Left cardiac atrium (tissue), 4 donors: ENCODE measurements around the gene MBTPS1. TPM values are rescaled to one million over a fixed set of nuclear protein-coding genes. Genes with fewer than 3 reads are reported as not detected.

ENCODE experiments used
- ATAC-seq, 2 donors: fragments of 200-7000 bp; cut with Tn5 transposase; one replicate each; pipeline ENCODE4 v1.9.1; 2020; ENCODE audit warnings: mild to moderate bottlenecking in 2 of 2, moderate library complexity in 2 of 2
- DNase-seq: peaks from one replicate; pipeline ENCODE4 v3.0.0-alpha.2; 2020
- intact Hi-C, 2 donors: fragments of 100-400 bp; cut with DNase I; formaldehyde crosslinking; loops; one replicate each; pipeline versions ENCODE4 v1.14.1 to v1.15.1; 2022 to 2023
- total RNA-seq, 2 donors: library from RNA; stranded (reverse); fragmentation: NEBNext Ultra II Directional; extraction: Animal tissue kit (Norgen Biotek cat#: 25700); gene quantifications; one replicate each; pipeline ENCODE4 v1.2.1, GENCODE V29; 2021
- donor health status: DM: no; HTN: yes; CAD: no.
- donor health status: DM: no; HTN: yes; CAD: no; lungs with severe emphysema.
- donor health status: DM: yes; HTN: yes; CAD: no.
- donor health status: Dilated cardiomyopathy.

Gene MBTPS1
- total RNA-seq, 2 donors from 2014 or later: 71.5 to 93.6 TPM

DNA sequence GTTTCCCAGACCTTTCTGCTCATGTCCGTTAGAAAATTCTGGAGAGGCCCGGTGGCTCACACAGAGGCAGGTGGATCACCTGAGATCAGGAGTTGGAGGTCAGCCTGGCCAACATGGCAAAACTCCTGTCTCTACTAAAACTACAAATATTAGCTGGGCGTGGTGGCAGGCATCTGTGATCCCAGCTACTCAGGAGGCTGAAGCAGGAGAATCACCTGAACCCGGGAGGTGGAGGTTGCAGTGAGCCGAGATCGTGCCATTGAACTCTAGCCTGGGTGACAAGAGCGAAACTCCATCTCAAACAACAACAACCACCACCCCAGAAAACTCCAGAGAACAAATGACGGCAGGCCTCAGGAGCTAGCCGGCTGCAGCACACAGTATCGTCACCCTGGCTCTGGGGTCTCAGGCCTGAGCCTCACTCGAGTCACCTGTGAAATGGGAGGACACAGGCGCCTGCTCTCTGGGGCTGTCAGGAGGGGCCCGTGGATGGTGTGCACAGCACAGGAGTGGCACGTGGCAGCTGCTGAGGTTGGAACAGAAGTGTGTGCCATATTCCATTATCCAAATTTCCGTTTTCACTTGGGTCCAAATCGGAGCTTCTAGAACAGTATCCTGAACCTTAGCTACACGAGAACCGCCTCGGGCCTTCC is 70.8 kb downstream of the MBTPS1 start:
- ATAC-seq (no peak), DNase-seq (no peak)
- intact Hi-C loops: no loop called here

DNA sequence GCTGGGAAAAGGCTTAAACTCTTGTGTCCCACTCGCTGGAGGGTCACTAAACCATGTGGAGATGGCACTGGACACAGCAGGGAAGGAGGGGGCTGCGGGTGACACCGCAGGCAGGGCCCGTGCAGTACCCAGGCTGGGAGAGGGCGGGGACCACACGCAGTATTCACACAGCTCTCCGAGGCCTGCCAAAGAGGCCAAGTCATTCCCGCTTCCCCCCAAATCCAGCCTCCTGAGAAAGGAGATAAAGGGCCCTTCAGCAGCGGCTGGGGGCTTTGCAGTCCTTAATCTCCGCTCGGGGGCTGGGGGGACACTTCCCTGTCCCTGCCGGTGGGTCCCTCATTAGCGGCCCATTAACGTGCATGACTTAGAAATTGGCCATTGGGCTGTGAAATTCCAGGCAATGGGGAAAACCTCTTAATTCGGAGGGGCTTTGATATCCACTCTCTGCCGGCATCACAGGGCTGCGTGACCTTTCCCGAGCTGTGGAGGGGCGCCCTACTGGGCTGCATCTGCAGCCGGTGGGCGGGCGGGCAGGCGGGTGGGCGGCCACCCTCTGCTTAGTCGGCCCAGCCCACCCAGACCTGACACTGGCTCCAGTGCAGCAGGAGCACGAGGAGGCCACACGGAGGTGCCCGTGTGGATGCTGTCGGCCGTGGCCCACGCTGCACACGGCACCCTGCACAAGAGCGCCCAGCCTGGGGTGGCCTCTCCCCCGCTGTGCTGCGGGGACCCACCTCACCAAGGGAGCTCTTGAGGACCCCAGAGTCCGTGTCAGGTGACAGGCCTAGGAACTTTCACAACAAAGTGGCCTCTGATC is 71.5 kb downstream of the MBTPS1 start:
- no peak for ATAC-seq
- intact Hi-C loops: no loop called here
- no peak for DNase-seq

DNA sequence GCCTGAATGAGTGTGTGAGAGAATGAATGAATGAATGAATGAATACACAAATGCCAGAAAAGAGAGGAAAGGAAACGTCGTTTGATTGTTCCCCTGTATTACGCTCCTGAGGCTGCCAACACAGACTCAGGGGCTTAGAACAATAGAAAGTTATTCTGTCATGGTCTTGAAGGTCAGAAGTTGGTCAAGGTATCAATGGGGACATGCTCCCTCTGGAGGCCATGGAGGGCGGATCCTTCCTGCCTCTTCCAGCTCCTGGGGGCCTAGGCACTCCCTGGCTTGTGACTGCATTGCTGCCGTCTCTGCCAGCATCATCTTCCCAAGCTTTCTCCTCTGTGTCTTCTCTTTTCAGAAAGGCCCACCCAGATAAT is 72.6 kb downstream of the MBTPS1 start:
- DNase-seq: no peak
- ATAC-seq: no peak
- intact Hi-C loops: no loop called here

- peak in 1 of 2 donors; percentile 14 for ATAC-seq
- intact Hi-C loops: no loop called here
- no peak for DNase-seq
Observed at GRCh38 chr16:84043486-84044117, 73.1 kb downstream of the MBTPS1 start.

DNA sequence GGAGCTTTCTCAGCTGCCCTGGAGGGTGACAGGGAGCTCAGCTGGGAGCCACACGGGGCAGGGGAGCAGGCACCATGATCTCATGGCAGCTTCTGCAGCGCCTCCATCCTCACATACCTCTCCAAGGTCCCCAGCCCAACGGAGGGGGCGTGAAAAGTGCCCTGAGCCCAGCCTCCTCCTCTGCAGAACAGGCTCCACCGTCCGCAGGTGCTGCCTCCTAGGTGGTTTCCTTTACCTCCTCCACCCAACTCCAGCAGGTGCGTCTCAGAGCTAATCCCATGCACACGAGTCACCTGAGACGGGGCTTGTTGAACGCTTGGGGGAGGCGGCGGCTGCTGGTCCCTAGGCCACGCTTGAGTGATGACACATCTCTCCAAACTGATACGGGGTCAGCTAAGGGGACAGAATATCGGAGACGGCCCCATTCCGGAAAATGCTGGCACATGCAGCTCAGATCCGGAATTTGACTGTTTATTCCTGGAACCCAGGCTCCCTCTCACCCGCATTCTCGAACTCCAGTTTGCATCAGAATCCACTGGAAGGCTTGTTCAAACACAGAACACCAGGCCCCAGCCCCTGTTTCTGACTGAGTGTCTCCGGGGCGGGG is 73.8 kb downstream of the MBTPS1 start:
- DNase-seq: no peak
- ATAC-seq: no peak
- intact Hi-C loops: no loop called here

DNA sequence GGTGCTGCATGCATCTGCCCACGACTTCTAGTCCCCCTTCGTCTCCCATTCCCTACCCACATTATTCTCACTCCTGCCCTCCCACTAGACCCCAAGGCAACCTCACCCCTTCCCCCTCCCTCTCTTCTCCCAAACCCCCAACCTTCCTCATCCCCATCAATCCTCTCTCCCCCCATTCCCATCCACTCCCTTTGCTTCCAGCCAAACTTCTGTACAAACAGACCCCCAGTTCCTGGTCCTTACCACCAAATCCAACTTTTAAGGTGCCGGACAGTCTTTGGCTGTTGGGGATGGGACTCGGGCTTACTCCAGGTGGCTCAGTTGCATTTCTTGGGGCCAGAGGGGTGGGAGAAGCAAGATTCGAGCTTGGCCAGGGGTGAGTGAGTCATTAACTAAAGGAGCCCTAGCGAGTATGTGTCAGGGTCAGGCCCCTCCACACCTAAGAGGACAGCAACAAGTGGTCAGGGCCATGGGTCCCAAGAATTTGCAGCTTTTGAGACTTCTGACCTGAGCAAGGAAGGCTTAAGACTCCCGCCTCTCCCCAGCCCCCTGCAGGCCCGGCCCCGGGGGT is 74.3 kb downstream of the MBTPS1 start, which contains the start of gene SLC38A8:
Gene SLC38A8, minus strand, starts transcription at position 488 of the 571 bp plus-strand sequence. CDS start 638 bp downstream, outside the sequence.
- intact Hi-C loops: no loop called here
- no peak for DNase-seq
- ATAC-seq: no peak

- DNase-seq (no peak), ATAC-seq (no peak)
- intact Hi-C loops: no loop called here
Observed at GRCh38 chr16:84041881-84042280, 74.9 kb downstream of the MBTPS1 start.

DNA sequence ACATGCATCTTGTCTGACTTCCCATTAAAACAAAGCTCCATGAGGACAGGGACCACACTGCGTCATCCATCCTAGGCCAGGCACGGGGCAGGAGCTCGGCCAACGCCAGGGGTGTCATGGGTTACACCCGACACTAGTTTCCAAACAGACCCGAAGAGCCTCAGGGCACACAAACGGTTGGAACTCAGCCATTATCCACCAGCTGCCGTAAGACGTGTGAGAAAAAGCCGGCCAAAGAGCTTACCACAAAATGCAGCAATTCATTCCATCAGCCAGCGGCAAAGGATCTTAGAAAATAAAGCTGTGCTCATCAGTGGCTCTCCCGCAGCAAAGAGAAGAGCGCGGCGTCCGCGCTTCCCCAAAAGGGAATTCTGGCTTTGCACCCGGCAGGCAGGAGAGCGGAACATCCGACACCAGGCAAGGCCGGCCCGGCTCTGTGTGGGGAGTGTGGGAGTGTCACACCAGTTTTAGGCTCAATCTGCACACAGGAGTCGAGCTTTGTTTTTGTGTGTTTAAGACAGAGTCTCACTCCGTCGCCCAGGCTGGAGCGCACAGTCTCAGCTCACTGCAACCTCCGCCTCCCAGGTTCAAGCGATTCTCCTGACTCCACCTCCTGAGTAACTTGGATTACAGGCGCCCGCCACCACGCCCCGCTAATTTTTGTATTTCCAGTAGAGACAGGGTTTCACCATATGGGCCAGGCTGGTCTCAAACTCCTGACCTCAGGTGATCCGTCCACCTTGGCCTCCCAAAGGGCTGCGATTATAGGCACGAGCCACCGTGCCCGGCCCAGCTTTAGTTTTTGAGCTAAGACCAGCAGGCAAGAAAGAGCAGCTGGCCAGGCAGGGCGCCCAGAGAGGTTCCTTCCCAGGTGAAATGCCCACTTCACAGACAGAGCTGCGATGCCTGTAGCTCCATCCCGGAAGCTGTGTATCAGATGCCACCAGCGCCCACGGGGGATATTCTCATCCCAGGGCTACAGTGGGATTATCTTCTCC is 75.6 kb downstream of the MBTPS1 start:
- intact Hi-C loops: no loop called here
- DNase-seq: no peak
- peak in 1 of 2 donors; percentile 46 for ATAC-seq

DNA sequence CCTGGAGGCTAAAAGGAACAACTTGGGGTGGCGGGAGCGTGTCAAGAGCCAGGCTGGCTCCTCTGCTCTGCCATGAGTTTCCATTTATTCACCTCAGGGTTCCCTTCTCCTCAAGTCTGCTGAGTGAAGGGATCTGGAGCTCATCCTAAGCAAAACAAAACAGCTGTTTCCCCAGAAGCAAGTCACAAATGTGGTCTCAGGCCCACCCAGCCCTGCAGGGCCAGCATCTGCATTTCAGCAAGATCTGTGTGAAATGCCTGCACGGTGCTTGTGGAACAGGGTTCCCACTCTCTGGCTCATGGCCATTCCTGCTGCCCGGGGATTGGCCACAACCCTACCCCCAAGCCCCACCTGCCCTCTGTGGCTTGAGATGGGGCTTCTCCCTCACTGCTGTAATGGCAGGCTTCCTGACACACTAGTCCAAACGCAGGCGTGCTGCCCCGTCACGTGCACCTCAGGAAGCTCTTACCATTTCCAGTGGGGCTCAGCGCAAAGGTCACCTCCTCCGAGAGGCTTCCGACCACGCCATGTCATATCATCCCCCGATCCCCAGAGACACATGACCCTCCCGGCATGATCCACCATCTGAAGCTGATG is 76.4 kb downstream of the MBTPS1 start:
- DNase-seq (no peak), ATAC-seq (no peak)
- intact Hi-C loops: no loop called here

DNA sequence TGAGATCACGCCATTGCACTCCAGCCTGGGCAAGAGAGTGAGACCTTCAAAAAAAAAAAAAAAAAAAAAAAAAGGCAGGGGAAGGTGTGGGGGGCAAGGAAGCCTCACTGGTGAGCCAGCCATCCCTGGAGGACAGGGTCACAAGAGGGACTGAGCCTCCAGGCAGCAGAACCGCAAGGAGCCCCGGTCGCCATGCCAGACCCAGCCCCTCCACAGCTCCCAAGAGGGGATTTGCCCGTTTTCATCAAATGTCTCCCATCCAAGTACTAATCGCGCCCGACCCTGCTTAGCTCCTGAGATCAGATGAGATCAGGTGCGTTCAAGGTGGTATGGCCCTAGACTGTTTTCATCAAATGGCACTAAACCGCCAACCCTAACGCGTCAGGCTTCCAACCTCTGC is 77.0 kb downstream of the MBTPS1 start:
- ATAC-seq: no peak
- DNase-seq: no peak
- intact Hi-C loops: no loop called here

DNA sequence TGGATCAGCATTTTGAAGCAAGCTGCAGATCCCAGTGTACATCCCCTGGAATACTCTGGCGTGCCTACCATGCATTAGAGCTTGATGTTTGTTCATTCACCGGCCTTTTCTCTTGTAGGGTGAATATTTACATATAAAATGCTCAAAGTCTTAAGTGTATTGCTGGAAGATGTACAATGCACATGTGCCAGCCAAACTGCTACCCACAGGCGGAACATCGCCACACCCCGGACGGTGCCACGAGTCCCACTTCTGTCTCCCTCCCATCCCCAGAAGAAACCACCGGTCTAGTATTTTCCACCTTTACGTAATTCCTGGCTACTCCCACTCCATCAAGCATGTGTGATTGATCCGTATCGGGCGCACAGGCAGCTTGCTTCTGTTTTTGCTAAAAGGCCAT is 78.3 kb downstream of the MBTPS1 start:
- intact Hi-C loops: no loop called here
- ATAC-seq (no peak), DNase-seq (no peak)

GRCh38 chr16:84036982-84037425 is 79.7 kb downstream of the MBTPS1 start:
- peak; percentile 38 to 49 for ATAC-seq
- intact Hi-C loops: loop anchor here in 1 of 2 donors (2.0 kb wide), 1 partner anchor 28 kb away; no protein-coding TSS in a partner anchor
- DNase-seq: no peak

DNA sequence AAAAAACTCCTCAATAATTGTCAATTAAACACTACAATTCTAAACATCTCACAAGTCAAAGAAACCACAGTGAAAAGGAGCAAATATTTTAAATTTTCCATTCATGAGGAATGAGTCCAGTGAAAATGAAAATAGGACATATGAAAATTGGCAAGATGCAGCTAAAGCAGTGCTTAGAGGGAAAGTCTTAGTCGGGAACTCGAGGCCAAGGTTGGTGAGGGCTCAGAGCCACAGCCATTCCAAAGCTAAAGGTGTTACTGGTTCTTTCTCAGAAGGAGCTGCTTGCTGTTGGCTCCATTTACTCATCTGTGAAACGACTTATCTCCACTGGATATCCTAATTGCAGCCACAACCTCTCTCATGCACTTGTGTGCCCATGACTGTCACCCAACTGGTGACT is 80.6 kb downstream of the MBTPS1 start:
- ATAC-seq: no peak
- intact Hi-C loops: loop anchor here in 1 of 2 donors (2.0 kb wide), 1 partner anchor 27 kb away; no protein-coding TSS in a partner anchor
- DNase-seq: no peak

GRCh38 chr16:84034516-84034915 is 82.2 kb downstream of the MBTPS1 start:
- intact Hi-C loops: no loop called here
- ATAC-seq: no peak
- DNase-seq: no peak

DNA sequence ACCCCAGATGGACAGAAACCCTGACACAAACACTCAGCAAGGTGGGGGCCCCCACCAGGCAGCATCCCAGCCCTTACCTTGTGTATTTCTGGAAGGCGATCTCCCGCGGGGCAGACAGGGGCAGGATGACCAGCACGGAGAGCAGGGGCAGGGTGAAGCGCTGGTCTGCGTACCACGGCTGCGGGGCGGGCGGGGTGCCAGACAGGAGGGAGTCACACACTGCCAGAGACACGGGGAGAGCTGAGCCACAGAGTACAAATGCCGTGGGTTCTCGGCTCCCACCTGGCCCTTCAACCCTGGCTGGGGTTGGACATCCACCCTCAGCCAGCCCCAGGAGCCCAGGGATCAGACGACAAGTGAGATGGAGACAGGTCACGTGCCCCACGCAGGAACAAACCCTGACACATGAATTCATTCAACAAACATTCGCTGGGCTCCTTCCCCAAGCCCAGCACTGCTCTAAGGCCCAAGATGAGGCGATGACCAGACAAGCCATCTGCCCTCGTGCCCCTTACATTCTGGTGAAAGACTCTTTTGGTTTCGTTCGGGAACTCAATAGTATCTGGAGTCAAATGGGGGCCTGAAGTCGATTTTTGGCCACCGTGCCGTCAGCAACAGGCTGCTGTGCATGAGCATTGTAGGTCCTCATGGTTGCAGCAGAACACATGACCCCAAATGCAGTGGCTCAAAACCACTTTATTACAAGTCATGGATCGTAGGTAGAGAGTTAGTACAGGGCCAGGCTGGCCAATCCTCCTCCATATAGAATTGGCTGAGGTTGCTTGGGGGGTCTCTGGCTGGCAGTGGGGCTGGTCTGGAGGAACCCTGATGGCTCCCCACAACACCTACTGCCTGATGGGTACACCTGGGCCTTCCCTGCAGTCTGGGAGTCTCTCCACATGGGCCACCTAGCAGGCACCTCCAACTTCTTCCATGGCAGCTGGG is 83.2 kb downstream of the MBTPS1 start:
- intact Hi-C loops: no loop called here
- ATAC-seq: no peak
- no peak for DNase-seq

GRCh38 chr16:84032458-84033178 is 84.1 kb downstream of the MBTPS1 start:
- DNase-seq (no peak), ATAC-seq (peak; percentile 30 to 53)
- intact Hi-C loops: no loop called here
